NCI-H1694 (cell line): Measurements from ENCODE around the gene EXOC1L.

Source experiments
- DNase-seq: peaks from one replicate; lab custom pipeline; 2025; lab: John Stamatoyannopoulos, UW

EXOC1L gene

GRCh38 chr4:55884093-55884850 is 64.7 kb downstream of the EXOC1L start:
- no peak for DNase-seq

GRCh38 chr4:55884851-55885219 is 65.2 kb downstream of the EXOC1L start:
- no peak for DNase-seq
